ENCODE results near the gene SCN1A.

The SCN1A gene

DNA sequence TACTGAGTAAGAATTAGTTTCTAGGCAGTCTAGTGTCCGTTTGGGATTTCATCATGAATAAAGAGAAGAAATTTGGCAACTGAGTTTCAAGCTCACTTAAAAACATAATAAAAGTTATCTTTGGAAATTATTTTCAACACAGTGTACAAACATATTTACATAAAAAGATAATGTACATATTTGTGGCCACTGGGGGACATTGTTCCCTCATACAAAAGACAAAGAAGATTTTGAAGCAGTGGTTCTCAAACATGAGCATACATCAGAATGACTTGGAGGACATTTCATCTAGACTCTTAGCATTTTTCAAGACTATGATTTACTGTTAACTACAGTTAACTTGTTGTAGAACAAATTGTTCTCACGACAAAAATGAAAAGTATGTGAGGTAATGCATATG lies 158.6 kb downstream of the SCN1A start:
- Histone ChIP-seq H3K79me2 (ENCODE audit: insufficient read depth, low read length) (no peaks in the 10 kb centered on the region), H3K36me3 (ENCODE audit: insufficient read depth, low read length) (no peaks in the 10 kb centered on the region), H3K4me2 (ENCODE audit: insufficient read depth, low read length) (no peak overlapping the region), H3K4me3 (ENCODE audit: low read depth in 1 of 2, low read length in 2 of 2) (no peak overlapping the region), H3K9me3 (ENCODE audit: insufficient read depth, low read length, severe bottlenecking) (no peaks in the 10 kb centered on the region), H4K20me1 (ENCODE audit: insufficient read depth, low read length) (no peaks in the 10 kb centered on the region), H3K27me3 (ENCODE audit: insufficient read depth, low read length, poor library complexity) (no peaks in the 10 kb centered on the region), H3K4me1 (ENCODE audit: insufficient read depth, low read length) (no peaks in the 10 kb centered on the region), H3K9ac (ENCODE audit: low read depth, low read length) (no peak overlapping the region), H2AFZ (ENCODE audit: low read depth, low read length) (no peak overlapping the region), H3K27ac (ENCODE audit: low read length) (no peak overlapping the region)
- DNase-seq = no peak
- TF ChIP-seq CTCF (IDR thresholded peaks at IDR 0.05; ENCODE audit: borderline replicate concordance, extremely low read depth, low read length, poor library complexity, severe bottlenecking) (no peak), EZH2 (IDR thresholded peaks at IDR 0.05; ENCODE audit: borderline replicate concordance, low read depth, low read length, severe bottlenecking) (no peak)
- no peak for ATAC-seq (ENCODE audit: insufficient read depth, low read depth)

DNA sequence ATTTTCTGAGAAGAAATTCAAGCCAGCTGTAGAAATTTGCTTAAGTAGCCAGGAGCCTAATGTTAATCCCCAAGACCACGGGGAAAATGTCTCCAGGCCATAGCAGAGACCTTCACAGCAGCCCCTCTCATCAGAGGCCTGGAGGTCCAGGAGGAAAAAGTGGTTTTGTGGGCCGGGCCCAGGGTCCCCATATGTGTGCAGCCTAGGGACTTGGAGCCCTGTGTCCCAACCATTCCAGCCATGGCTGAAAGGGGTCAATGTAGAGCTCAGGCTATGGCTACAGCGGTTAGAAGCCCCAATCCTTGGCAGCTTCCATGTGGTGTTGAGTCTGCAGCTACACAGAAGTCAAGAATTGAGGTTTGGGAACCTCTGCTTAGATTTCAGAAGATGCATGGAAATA lies 160.1 kb downstream of the SCN1A start:
- Histone ChIP-seq H3K4me1 (ENCODE audit: insufficient read depth, low read length) (no peaks in the 10 kb centered on the region), H4K20me1 (ENCODE audit: insufficient read depth, low read length) (no peaks in the 10 kb centered on the region), H3K4me2 (ENCODE audit: insufficient read depth, low read length) (no peak overlapping the region), H3K27ac (ENCODE audit: low read length) (no peak overlapping the region), H3K4me3 (ENCODE audit: low read depth in 1 of 2, low read length in 2 of 2) (no peak overlapping the region), H3K36me3 (ENCODE audit: insufficient read depth, low read length) (no peaks in the 10 kb centered on the region), H3K9me3 (ENCODE audit: insufficient read depth, low read length, severe bottlenecking) (no peaks in the 10 kb centered on the region), H3K79me2 (ENCODE audit: insufficient read depth, low read length) (no peaks in the 10 kb centered on the region), H2AFZ (ENCODE audit: low read depth, low read length) (no peak overlapping the region), H3K27me3 (ENCODE audit: insufficient read depth, low read length, poor library complexity) (no peaks in the 10 kb centered on the region), H3K9ac (ENCODE audit: low read depth, low read length) (no peak overlapping the region)
- ATAC-seq (ENCODE audit: insufficient read depth, low read depth) = no peak
- TF ChIP-seq CTCF (IDR thresholded peaks at IDR 0.05; ENCODE audit: borderline replicate concordance, extremely low read depth, low read length, poor library complexity, severe bottlenecking) = no peak
- no peak for TF ChIP-seq EZH2 (IDR thresholded peaks at IDR 0.05; ENCODE audit: borderline replicate concordance, low read depth, low read length, severe bottlenecking)
- DNase-seq = no peak

DNA sequence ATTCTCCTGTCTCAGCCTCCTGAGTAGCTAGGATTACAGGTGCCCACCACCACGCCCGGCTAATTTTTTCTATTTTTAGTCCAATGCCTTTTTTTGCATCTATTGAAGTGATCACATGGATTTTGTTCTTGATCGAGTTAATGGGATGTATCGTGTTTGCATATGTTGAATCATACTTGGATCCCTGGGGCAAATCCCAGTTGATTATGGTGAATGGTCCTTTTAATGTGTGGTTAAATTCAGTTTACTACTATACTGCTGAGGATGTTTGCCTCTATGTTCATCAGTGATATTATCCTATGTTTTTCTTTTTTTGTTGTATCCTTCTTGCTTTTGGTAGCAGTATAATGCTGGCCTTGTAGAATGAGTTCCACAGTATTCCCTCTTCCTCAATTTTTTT lies 166.0 kb downstream of the SCN1A start:
- H4K20me1 ChIP-seq (ENCODE audit: insufficient read depth, low read length) = no peaks in the 10 kb centered on the region
- H3K9me3 ChIP-seq (ENCODE audit: insufficient read depth, low read length, severe bottlenecking) = no peaks in the 10 kb centered on the region
- H3K79me2 ChIP-seq (ENCODE audit: insufficient read depth, low read length) = no peaks in the 10 kb centered on the region
- TF ChIP-seq CTCF (IDR thresholded peaks at IDR 0.05; ENCODE audit: borderline replicate concordance, extremely low read depth, low read length, poor library complexity, severe bottlenecking) (no peak), EZH2 (IDR thresholded peaks at IDR 0.05; ENCODE audit: borderline replicate concordance, low read depth, low read length, severe bottlenecking) (no peak)
- no peak overlapping the region for H3K9ac ChIP-seq (ENCODE audit: low read depth, low read length)
- no peaks in the 10 kb centered on the region for H3K4me1 ChIP-seq (ENCODE audit: insufficient read depth, low read length)
- ATAC-seq (ENCODE audit: insufficient read depth, low read depth) = no peak
- DNase-seq = no peak
- no peak overlapping the region for H3K4me2 ChIP-seq (ENCODE audit: insufficient read depth, low read length)
- H3K27ac ChIP-seq (ENCODE audit: low read length) = no peak overlapping the region
- H3K27me3 ChIP-seq (ENCODE audit: insufficient read depth, low read length, poor library complexity) = no peaks in the 10 kb centered on the region
- H3K4me3 ChIP-seq (ENCODE audit: low read depth in 1 of 2, low read length in 2 of 2) = no peak overlapping the region
- no peaks in the 10 kb centered on the region for H3K36me3 ChIP-seq (ENCODE audit: insufficient read depth, low read length)
- H2AFZ ChIP-seq (ENCODE audit: low read depth, low read length) = no peak overlapping the region

GRCh38 chr2:165959371-165959770 lies 168.4 kb downstream of the SCN1A start:
- Histone ChIP-seq H3K27me3 (ENCODE audit: insufficient read depth, low read length, poor library complexity) (no peaks in the 10 kb centered on the region), H4K20me1 (ENCODE audit: insufficient read depth, low read length) (no peaks in the 10 kb centered on the region), H3K79me2 (ENCODE audit: insufficient read depth, low read length) (no peaks in the 10 kb centered on the region), H3K9ac (ENCODE audit: low read depth, low read length) (no peak overlapping the region), H3K4me1 (ENCODE audit: insufficient read depth, low read length) (peaks cover 10% of the 10 kb centered on the region), H3K36me3 (ENCODE audit: insufficient read depth, low read length) (no peaks in the 10 kb centered on the region), H2AFZ (ENCODE audit: low read depth, low read length) (no peak overlapping the region), H3K4me2 (ENCODE audit: insufficient read depth, low read length) (no peak overlapping the region), H3K27ac (ENCODE audit: low read length) (no peak overlapping the region), H3K9me3 (ENCODE audit: insufficient read depth, low read length, severe bottlenecking) (no peaks in the 10 kb centered on the region), H3K4me3 (ENCODE audit: low read depth in 1 of 2, low read length in 2 of 2) (no peak overlapping the region)
- no peak for TF ChIP-seq EZH2 (IDR thresholded peaks at IDR 0.05; ENCODE audit: borderline replicate concordance, low read depth, low read length, severe bottlenecking)
- no peak for TF ChIP-seq CTCF (IDR thresholded peaks at IDR 0.05; ENCODE audit: borderline replicate concordance, extremely low read depth, low read length, poor library complexity, severe bottlenecking)
- ATAC-seq (ENCODE audit: insufficient read depth, low read depth) (no peak), DNase-seq (no peak)
